ENCODE measurements around the gene C4orf50.

The C4orf50 gene

DNA sequence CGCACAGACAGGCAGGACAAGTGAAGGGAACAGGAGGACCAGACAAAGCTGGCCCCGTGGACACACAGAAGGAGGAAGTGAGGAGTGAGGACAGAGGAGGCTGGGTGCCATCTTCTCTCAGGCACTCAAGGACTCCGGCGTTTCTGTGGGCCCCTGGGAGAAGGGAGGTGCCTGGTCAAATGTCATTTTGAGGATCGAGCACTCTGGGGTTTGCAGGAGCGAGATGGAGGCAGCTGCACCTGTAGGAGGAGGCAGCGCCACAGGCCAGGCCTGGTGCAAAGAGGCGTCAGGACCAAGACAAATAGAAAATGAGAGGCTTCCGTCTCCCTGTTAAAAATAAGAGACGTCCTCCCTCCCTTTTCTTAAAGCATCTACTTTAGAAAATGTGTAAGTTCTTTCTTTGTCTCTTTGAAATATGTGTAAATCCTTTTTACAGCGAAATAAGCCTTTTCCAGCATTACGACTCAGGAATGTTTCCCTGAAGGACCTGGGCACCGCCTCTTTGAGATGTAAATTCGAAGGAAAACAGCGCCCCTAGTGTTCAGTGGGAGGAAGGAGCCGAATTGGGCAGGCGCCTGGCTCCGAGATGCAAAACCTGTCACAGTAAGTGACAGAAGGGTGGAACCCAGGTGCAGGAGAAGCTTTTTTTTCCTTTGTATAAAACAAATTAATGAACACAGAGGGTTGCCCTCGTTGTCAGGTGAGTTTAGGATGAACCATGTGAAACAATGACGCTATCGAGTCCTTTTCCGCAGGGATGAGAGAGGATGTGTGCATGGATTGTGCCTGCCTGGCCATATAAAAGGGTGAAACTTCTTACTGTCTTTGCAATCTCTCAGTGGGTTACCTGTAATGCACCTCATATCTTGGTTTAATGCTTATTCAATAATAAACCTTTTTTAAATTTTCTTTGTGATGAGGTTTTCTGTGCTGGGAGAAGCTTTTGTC is 1.4 kb upstream of the C4orf50 start:
- TF ChIP-seq, protein P1, sequence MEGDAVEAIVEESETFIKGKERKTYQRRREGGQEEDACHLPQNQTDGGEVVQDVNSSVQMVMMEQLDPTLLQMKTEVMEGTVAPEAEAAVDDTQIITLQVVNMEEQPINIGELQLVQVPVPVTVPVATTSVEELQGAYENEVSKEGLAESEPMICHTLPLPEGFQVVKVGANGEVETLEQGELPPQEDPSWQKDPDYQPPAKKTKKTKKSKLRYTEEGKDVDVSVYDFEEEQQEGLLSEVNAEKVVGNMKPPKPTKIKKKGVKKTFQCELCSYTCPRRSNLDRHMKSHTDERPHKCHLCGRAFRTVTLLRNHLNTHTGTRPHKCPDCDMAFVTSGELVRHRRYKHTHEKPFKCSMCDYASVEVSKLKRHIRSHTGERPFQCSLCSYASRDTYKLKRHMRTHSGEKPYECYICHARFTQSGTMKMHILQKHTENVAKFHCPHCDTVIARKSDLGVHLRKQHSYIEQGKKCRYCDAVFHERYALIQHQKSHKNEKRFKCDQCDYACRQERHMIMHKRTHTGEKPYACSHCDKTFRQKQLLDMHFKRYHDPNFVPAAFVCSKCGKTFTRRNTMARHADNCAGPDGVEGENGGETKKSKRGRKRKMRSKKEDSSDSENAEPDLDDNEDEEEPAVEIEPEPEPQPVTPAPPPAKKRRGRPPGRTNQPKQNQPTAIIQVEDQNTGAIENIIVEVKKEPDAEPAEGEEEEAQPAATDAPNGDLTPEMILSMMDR (IDR thresholded peaks at IDR 0.05; ENCODE audit: insufficient read depth, low read depth, low read length, missing control alignments): peak; percentile 17
- no peak overlapping the region for H3K4me3 ChIP-seq (ENCODE audit: low read length)
- peak; percentile 2 for DNase-seq (ENCODE audit: low read depth)

DNA sequence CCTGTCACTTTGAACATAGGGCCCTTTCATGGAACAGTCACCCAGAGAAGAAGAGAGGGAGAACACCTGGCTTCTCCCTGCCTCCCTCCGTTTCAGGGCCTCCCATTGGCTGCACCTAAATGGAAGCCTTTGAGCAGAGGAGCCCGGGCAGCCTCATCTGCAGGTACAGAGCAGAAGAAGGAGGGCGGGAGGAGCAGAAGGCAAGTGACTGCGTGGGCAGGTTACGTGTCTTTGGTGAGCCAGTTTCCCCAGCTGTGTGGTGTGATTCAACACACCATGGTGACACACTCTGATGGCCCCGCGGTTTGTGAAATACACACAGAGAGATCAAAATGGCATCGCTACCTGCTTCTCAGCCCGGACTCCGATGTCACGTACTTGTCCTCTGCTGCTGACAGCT is 431 bp downstream of the C4orf50 start:
- TF ChIP-seq, protein P1 (IDR thresholded peaks at IDR 0.05; ENCODE audit: insufficient read depth, low read depth, low read length, missing control alignments): no peak
- H3K4me3 ChIP-seq (ENCODE audit: low read length): no peak overlapping the region
- DNase-seq (ENCODE audit: low read depth): no peak

DNA sequence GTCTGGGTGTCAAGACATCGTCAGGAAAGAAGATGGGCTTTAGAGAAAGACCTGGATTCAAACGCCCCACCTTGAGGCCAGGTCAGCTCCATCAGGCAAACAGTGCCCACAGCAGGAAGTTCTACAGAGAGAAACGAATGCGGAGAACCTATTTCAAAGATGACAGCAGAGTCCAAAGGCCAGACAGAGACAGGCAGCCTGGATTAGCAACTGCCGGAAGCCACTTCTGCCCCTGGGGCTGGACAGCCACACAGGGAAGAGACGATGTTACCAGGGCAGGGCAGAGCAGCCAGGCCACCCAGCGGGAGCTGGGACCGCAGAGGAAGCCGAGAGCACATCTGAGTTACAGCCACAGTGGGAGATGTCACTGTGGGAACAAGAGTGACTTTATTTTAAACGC is 1.2 kb downstream of the C4orf50 start:
- no peak overlapping the region for H3K4me3 ChIP-seq (ENCODE audit: low read length)
- TF ChIP-seq, protein P1 (IDR thresholded peaks at IDR 0.05; ENCODE audit: insufficient read depth, low read depth, low read length, missing control alignments): no peak
- DNase-seq (ENCODE audit: low read depth): no peak

DNA sequence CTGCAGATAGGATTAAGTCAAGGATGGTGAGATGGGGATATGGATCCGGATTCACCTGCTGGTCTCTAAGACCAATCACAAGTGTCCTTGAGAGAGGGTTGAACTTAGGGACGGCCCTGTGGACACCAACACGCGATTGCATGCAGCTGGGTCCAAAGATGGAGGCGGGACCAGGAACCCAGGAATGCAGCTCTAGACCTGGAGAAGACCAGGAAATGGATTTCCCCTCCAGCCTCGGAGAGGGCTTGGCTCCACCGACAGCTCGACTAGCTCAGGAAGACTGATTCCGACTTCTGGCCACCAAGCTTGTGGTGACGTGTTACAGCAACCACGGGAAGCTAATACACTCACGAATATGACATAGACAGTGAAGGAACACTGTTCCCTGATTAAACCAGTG is 4.7 kb downstream of the C4orf50 start:
- TF ChIP-seq, protein P1 (IDR thresholded peaks at IDR 0.05; ENCODE audit: insufficient read depth, low read depth, low read length, missing control alignments): no peak
- no peak for DNase-seq (ENCODE audit: low read depth)
- no peak overlapping the region for H3K4me3 ChIP-seq (ENCODE audit: low read length)

DNA sequence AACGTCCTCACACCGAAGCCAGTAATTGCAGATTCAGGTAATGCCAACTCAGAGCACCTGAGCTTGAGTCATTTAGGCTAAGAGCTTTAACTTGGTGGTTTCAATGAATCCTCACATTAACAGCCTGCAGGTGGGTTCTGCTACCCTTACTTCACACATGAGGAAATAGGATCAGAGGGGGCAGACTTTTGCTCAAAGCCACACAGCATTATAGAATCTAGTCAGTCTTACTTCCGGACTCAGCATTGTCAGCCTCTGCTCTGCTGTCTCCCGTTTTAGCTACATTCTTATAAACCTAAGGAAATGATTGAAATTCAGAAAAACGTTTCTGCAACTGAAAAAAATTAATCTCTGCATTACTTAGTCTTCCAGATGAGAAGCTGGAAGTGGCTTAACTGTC is 6.0 kb downstream of the C4orf50 start:
- DNase-seq (ENCODE audit: low read depth): no peak
- TF ChIP-seq, protein P1 (IDR thresholded peaks at IDR 0.05; ENCODE audit: insufficient read depth, low read depth, low read length, missing control alignments): no peak
- no peak overlapping the region for H3K4me3 ChIP-seq (ENCODE audit: low read length)

DNA sequence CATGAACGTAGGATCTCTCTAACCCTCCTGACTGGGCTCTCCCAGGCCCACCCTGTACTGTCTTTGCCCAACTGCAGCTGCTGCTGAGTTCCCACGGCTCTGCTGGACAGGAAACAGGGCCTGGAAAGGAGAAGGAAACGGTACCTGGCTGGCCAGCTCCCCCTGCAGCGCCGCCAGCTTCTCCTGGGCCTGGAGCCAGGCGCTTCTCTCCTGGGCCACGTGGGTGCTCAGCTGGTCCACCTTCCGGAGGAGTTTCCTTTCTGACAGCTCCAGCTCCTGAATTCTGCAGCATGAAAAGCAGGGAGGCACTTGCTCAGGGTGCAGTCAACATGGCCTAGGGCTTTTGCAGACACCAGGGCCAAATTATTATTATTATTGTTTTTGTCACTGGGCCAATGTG is 6.5 kb downstream of the C4orf50 start:
- no peak for DNase-seq (ENCODE audit: low read depth)
- TF ChIP-seq, protein P1 (IDR thresholded peaks at IDR 0.05; ENCODE audit: insufficient read depth, low read depth, low read length, missing control alignments): no peak
- no peak overlapping the region for H3K4me3 ChIP-seq (ENCODE audit: low read length)

DNA sequence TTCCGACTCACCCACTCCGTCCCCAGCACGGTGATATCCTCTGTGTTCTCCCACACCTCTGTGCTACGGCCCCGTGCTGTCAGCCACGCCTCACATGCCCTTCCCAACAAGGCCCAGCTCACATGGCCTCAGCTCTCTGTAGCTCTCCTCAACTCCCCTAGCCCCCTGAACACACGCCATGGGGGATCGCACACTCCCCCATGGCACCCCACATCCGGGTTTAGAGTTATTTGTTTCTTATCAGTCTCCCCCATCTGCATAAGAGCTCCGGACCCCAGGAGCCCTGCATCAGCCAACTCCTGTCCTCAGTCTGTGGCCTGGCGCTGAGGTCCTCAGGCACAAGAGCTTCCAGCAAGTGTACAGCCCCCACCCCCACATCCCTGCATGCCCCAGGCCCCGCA is 7.0 kb downstream of the C4orf50 start:
- no peak overlapping the region for H3K4me3 ChIP-seq (ENCODE audit: low read length)
- no peak for DNase-seq (ENCODE audit: low read depth)
- TF ChIP-seq, protein P1 (IDR thresholded peaks at IDR 0.05; ENCODE audit: insufficient read depth, low read depth, low read length, missing control alignments): no peak

Measured in epithelial cell of esophagus (primary cell).